Mammary epithelial cell (primary cell): ENCODE data around the gene ERBB2.

Source experiments
- EZH2 ChIP-seq: IDR thresholded peaks from 2 replicates; pipeline ENCODE4 v1.6.1; 2012; ENCODE audit warnings: low read length, inconsistent platforms, borderline replicate concordance
- TF ChIP-seq, protein P1 (sequence below), 2 donors: IDR thresholded peaks in 1 of 2; conservative IDR thresholded peaks in 1 of 2; 2 replicates each; pipeline ENCODE4 v1.5.1; 2011 to 2012; ENCODE audit warnings: inconsistent platforms in 2 of 2, low read length in 2 of 2, mild to moderate bottlenecking in 2 of 2, control low read depth in 1 of 2, low read depth in 1 of 2; ENCODE audit not compliant: insufficient read depth in 1 of 2; ENCODE audit errors: extremely low read depth in 1 of 2

DNA sequence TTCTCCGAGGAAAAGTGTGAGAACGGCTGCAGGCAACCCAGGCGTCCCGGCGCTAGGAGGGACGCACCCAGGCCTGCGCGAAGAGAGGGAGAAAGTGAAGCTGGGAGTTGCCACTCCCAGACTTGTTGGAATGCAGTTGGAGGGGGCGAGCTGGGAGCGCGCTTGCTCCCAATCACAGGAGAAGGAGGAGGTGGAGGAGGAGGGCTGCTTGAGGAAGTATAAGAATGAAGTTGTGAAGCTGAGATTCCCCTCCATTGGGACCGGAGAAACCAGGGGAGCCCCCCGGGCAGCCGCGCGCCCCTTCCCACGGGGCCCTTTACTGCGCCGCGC, at the start of gene ERBB2:
- TF ChIP-seq, protein P1, sequence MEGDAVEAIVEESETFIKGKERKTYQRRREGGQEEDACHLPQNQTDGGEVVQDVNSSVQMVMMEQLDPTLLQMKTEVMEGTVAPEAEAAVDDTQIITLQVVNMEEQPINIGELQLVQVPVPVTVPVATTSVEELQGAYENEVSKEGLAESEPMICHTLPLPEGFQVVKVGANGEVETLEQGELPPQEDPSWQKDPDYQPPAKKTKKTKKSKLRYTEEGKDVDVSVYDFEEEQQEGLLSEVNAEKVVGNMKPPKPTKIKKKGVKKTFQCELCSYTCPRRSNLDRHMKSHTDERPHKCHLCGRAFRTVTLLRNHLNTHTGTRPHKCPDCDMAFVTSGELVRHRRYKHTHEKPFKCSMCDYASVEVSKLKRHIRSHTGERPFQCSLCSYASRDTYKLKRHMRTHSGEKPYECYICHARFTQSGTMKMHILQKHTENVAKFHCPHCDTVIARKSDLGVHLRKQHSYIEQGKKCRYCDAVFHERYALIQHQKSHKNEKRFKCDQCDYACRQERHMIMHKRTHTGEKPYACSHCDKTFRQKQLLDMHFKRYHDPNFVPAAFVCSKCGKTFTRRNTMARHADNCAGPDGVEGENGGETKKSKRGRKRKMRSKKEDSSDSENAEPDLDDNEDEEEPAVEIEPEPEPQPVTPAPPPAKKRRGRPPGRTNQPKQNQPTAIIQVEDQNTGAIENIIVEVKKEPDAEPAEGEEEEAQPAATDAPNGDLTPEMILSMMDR (conservative IDR thresholded peaks at IDR 0.05 in 1 of 2, IDR thresholded peaks at IDR 0.05 in 1 of 2; ENCODE audit: extremely low read depth in 1 of 2, insufficient read depth in 1 of 2, low read depth in 1 of 2, low read length in 2 of 2), result no peak
- TF ChIP-seq EZH2, result no peak
